Astrocyte (in vitro differentiated cells and primary cell): ENCODE measurements around the gene DHX40. TPM values are rescaled to one million over a fixed set of nuclear protein-coding genes. Genes with fewer than 3 reads are reported as not detected.
"Not testable (repeated sequence)": the region's sequence is repeated elsewhere in the genome, so short reads cannot be mapped to it uniquely, and the experiment has no call there.

Source experiments
- DNase-seq: peaks from one replicate; pipeline ENCODE4 v3.0.0-alpha.2; 2010; ENCODE audit warnings: low read depth
- FAIRE-seq: peaks from 2 replicates; lab custom pipeline; 2011; peaks lifted over from hg19 to GRCh38; lab: Jason Lieb, UNC
- H2AFZ ChIP-seq: 2 replicates; pipeline ENCODE4 v1.6.0; 2012; ENCODE audit warnings: low read depth, low read length, inconsistent platforms
- H3K27ac ChIP-seq: 2 replicates; pipeline ENCODE4 v1.5.1; 2011; ENCODE audit warnings: low read depth, low read length, inconsistent platforms
- H3K27me3 ChIP-seq: 2 replicates; pipeline ENCODE4 v1.6.0; 2011; ENCODE audit warnings: low read length, inconsistent platforms; ENCODE audit not compliant: insufficient read depth
- H3K36me3 ChIP-seq: 2 replicates; pipeline ENCODE4 v1.5.1; 2011; ENCODE audit warnings: low read length, inconsistent platforms; ENCODE audit not compliant: insufficient read depth
- H3K4me1 ChIP-seq: 2 replicates; pipeline ENCODE4 v1.5.1; 2011; ENCODE audit warnings: low read length, inconsistent platforms; ENCODE audit not compliant: insufficient read depth
- H3K4me2 ChIP-seq: 2 replicates; pipeline ENCODE4 v1.6.0; 2012; ENCODE audit warnings: low read length, inconsistent platforms
- H3K4me3 ChIP-seq: 2 replicates; pipeline ENCODE4 v1.5.1; 2011; ENCODE audit warnings: low read depth, mild to moderate bottlenecking, low read length, inconsistent platforms; ENCODE audit not compliant: insufficient read depth
- H3K79me2 ChIP-seq: 2 replicates; pipeline ENCODE4 v1.6.0; 2012; ENCODE audit warnings: mild to moderate bottlenecking, low read length, inconsistent platforms; ENCODE audit not compliant: insufficient read depth
- H3K9ac ChIP-seq: 2 replicates; pipeline ENCODE4 v1.6.0; 2012; ENCODE audit warnings: mild to moderate bottlenecking, low read length, inconsistent platforms
- H3K9me3 ChIP-seq: 2 replicates; pipeline ENCODE4 v1.5.1; 2012; ENCODE audit warnings: low read depth, mild to moderate bottlenecking, low read length, inconsistent platforms; ENCODE audit not compliant: insufficient read depth
- H4K20me1 ChIP-seq: 2 replicates; pipeline ENCODE4 v1.6.0; 2012; ENCODE audit warnings: low read length, inconsistent platforms; ENCODE audit not compliant: insufficient read depth
- H3K27ac Mint-ChIP-seq: one replicate; pipeline ENCODE4 v1.8.0; 2021; ENCODE audit warnings: mild to moderate bottlenecking, mixed read lengths; ENCODE audit not compliant: unreplicated experiment
- H3K27me3 Mint-ChIP-seq: one replicate; pipeline ENCODE4 v1.8.0; 2021; ENCODE audit warnings: low read depth, mixed read lengths; ENCODE audit not compliant: unreplicated experiment
- H3K36me3 Mint-ChIP-seq: one replicate; pipeline ENCODE4 v1.8.0; 2021; ENCODE audit warnings: low read depth, mixed read lengths; ENCODE audit not compliant: unreplicated experiment
- H3K4me1 Mint-ChIP-seq: one replicate; pipeline ENCODE4 v1.8.0; 2021; ENCODE audit warnings: low read depth, mixed read lengths; ENCODE audit not compliant: unreplicated experiment
- H3K4me3 Mint-ChIP-seq: one replicate; pipeline ENCODE4 v1.8.0; 2021; ENCODE audit warnings: mild to moderate bottlenecking, moderate library complexity, mixed read lengths; ENCODE audit not compliant: unreplicated experiment
- H3K9me3 Mint-ChIP-seq: one replicate; pipeline ENCODE4 v1.8.0; 2021; ENCODE audit warnings: mild to moderate bottlenecking, mixed read lengths; ENCODE audit not compliant: unreplicated experiment
- EZH2 ChIP-seq: IDR thresholded peaks from 2 replicates; pipeline ENCODE4 v1.6.1; 2012; ENCODE audit warnings: mild to moderate bottlenecking, low read length, inconsistent platforms; ENCODE audit not compliant: insufficient read depth
- total RNA-seq: library from RNA; stranded (reverse); gene quantifications from 2 replicates; pipeline ENCODE4 v1.2.1, GENCODE V29; 2021
- TF ChIP-seq, protein P1 (sequence below): IDR thresholded peaks from 2 replicates; pipeline ENCODE4 v1.5.1; 2011; ENCODE audit warnings: low read depth, mild to moderate bottlenecking, inconsistent platforms, low read length, moderate library complexity; ENCODE audit not compliant: insufficient read depth

Gene DHX40
- total RNA-seq, 1 donor from 2014 or later = 31.0 TPM

- not testable (repeated sequence) for H3K9ac ChIP-seq, H3K79me2 ChIP-seq, H3K27ac ChIP-seq, H3K4me2 ChIP-seq, DNase-seq, H2AFZ ChIP-seq, H3K4me1 ChIP-seq, H3K36me3 ChIP-seq, H3K9me3 Mint-ChIP-seq, H3K27me3 Mint-ChIP-seq, H3K4me3 ChIP-seq, H4K20me1 ChIP-seq, H3K9me3 ChIP-seq, FAIRE-seq, H3K27me3 ChIP-seq, H3K4me3 Mint-ChIP-seq, H3K36me3 Mint-ChIP-seq, H3K4me1 Mint-ChIP-seq, H3K27ac Mint-ChIP-seq
These were observed 40.5 kb upstream of the DHX40 start for GRCh38 chr17:59524930-59525329.

GRCh38 chr17:59525668-59526067, 39.7 kb upstream of the DHX40 start:
- DNase-seq (no peak), FAIRE-seq (no peak)
- TF ChIP-seq, protein P1, sequence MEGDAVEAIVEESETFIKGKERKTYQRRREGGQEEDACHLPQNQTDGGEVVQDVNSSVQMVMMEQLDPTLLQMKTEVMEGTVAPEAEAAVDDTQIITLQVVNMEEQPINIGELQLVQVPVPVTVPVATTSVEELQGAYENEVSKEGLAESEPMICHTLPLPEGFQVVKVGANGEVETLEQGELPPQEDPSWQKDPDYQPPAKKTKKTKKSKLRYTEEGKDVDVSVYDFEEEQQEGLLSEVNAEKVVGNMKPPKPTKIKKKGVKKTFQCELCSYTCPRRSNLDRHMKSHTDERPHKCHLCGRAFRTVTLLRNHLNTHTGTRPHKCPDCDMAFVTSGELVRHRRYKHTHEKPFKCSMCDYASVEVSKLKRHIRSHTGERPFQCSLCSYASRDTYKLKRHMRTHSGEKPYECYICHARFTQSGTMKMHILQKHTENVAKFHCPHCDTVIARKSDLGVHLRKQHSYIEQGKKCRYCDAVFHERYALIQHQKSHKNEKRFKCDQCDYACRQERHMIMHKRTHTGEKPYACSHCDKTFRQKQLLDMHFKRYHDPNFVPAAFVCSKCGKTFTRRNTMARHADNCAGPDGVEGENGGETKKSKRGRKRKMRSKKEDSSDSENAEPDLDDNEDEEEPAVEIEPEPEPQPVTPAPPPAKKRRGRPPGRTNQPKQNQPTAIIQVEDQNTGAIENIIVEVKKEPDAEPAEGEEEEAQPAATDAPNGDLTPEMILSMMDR = no peak
- TF ChIP-seq EZH2 = no peak
- peaks cover 8% of the 10 kb centered on the region for H3K27me3 Mint-ChIP-seq
- no peaks in the 10 kb centered on the region for H3K4me1 ChIP-seq
- H4K20me1 ChIP-seq = no peaks in the 10 kb centered on the region
- H3K4me2 ChIP-seq = no peak overlapping the region
- H3K36me3 ChIP-seq = no peaks in the 10 kb centered on the region
- H3K4me1 Mint-ChIP-seq = no peaks in the 10 kb centered on the region
- H3K4me3 Mint-ChIP-seq = no peak overlapping the region
- H3K27me3 ChIP-seq = peaks cover 2% of the 10 kb centered on the region
- no peaks in the 10 kb centered on the region for H3K9me3 ChIP-seq
- H3K9me3 Mint-ChIP-seq = no peaks in the 10 kb centered on the region
- H3K4me3 ChIP-seq = no peak overlapping the region
- H3K36me3 Mint-ChIP-seq = peaks cover 2% of the 10 kb centered on the region
- no peak overlapping the region for H3K27ac ChIP-seq
- H3K79me2 ChIP-seq = no peaks in the 10 kb centered on the region
- H2AFZ ChIP-seq = no peak overlapping the region
- H3K27ac Mint-ChIP-seq = no peak overlapping the region
- no peak overlapping the region for H3K9ac ChIP-seq

DNA sequence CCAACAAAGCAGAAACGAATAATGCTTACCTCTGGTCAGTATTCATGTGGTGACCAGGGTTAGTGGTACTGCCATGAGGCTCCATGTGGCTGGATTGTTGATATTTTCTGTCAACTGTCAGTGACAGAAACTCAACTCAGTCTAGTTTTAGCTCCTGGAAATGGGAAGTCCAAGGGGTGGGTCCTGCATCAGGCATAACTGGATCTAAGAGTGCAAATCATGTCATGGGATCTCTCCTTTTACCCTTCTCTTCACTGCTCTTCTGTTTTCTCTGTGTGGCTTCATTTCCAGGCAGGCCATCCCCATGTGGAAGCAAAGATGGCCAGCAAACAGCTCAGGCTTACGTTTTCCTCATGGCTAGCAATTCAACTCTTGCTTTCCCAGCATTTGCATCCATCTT, 39.0 kb upstream of the DHX40 start:
- H2AFZ ChIP-seq = no peak overlapping the region
- H3K27me3 Mint-ChIP-seq = peaks cover 12% of the 10 kb centered on the region
- H3K4me2 ChIP-seq = no peak overlapping the region
- H3K9me3 ChIP-seq = no peaks in the 10 kb centered on the region
- TF ChIP-seq EZH2 = no peak
- TF ChIP-seq, protein P1 = no peak
- DNase-seq (no peak), FAIRE-seq (no peak)
- H3K79me2 ChIP-seq = no peaks in the 10 kb centered on the region
- no peaks in the 10 kb centered on the region for H3K4me1 Mint-ChIP-seq
- H3K4me3 ChIP-seq = no peak overlapping the region
- H3K27me3 ChIP-seq = peaks cover 3% of the 10 kb centered on the region
- H3K27ac Mint-ChIP-seq = no peak overlapping the region
- no peak overlapping the region for H3K4me3 Mint-ChIP-seq
- no peak overlapping the region for H3K9ac ChIP-seq
- H3K36me3 ChIP-seq = no peaks in the 10 kb centered on the region
- H3K36me3 Mint-ChIP-seq = peaks cover 2% of the 10 kb centered on the region
- H4K20me1 ChIP-seq = no peaks in the 10 kb centered on the region
- no peak overlapping the region for H3K27ac ChIP-seq
- no peaks in the 10 kb centered on the region for H3K4me1 ChIP-seq
- H3K9me3 Mint-ChIP-seq = no peaks in the 10 kb centered on the region
